Stimulated activated CD8-positive, alpha-beta memory T cell treated with anti-CD3 and anti-CD28 coated beads, Interleukin-15, amount 100 ng/mL, for 4 hours (primary cell): ENCODE measurements around the gene ID1.
"Not testable (repeated sequence)": the region's sequence is repeated elsewhere in the genome, so short reads cannot be mapped to it uniquely, and the experiment has no call there.

Experiments used
- DNase-seq, 2 donors: peaks; one replicate each; pipeline ENCODE4 v3.0.0-alpha.2; 2020; ENCODE audit warnings: low read depth in 2 of 2

The ID1 gene

DNA sequence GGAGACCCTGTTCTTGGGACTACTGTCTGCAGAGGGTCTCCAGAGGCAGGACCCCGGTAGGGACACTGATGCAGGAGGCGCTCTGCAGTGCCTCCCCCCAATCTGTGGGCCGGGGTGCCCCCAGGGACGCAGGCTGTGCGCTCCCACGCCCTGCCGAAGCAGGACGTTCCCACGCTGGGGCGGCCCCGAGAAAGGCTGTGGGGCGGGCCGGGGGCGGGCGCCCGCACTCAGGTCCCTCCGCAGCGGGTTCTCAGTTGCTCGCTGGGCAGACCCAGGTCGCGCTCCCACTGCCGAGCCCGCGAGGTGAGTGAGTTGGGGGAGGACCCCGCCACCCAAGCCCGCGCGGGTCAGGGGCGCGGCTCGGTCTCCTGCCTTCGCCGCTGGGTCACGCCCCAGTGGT lies 32.6 kb downstream of the ID1 start, which contains the start of gene COX4I2:
Gene COX4I2, plus strand, starts transcription at position 253 of the 400 bp plus-strand sequence. CDS start 1,106 bp downstream, outside the sequence.
- no peak for DNase-seq

DNA sequence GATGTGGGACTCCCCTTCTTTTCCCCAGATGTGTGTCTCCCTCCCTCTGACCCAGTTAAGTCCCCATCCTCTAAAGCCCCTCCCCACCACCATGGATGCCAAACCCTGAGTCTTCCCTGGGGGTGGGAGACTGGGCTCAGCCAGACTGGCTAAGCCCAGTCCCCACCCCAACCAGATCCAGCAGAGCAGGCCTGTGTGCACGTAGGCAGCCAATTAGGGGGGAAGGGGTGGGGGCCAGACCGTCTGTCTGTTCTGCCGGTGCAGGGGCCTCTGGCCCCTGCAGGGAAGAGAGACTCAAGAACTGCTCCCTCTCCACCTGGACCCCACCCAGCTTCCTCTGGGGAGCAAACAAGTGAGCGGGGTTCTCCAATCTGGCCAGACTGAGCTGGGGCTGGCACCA lies 33.2 kb downstream of the ID1 start:
- no peak for DNase-seq

DNA sequence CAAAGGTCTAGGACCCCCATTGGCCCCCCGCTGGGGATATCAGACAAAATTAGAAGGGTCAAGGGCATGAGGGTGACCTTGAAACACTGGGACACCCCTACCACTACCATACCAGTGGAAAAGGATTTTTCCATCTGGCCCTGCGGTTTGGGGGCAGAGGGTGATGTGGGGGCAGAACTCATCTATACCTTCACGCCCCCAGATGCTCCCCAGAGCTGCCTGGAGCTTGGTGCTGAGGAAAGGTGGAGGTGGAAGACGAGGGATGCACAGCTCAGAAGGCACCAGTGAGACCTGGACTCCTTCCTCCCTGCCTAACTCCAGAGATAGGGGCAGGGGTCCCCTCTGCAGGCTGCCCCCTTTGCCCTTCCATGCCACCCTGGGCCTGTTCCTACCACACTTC lies 33.7 kb downstream of the ID1 start:
- DNase-seq: no peak

DNA sequence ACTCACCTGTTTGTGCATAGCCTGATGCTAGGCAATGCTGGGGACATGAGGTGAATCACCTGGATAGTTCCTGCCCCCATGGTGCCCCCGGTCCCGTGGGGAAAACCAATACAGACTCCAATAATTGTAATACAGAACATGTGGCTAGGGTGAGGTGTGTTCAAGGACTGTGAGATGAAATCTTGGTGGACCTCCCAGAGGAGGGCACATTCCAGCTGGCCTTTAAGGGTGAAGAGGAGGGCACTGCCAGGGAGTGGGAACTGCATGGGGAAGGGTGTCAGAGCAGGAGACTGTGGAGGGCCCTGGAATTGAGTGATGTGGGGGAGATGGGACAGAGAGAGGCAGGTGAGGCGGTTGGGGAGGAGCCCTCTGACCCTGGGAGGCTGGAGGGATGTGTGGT lies 35.2 kb downstream of the ID1 start:
- DNase-seq: no peak

DNA sequence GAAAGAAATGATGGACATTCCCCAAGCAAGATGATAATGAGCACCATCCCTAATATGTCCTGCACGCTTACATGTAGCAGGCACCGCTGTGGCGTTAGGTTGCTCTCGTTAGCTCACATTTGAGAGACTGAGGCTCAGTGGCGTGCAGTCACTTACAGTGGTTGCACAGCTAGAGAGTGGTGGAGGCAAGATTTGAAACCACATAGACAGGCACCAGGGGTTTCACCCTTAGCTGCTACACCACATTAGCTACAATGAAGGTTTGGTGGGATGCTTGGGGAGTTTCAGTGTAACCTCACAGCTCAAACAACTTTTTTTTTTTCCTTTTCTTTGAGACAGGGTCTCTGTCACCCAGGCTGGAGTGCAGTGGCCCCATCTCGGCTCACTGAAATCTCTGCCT lies 36.3 kb downstream of the ID1 start:
- no peak for DNase-seq

DNA sequence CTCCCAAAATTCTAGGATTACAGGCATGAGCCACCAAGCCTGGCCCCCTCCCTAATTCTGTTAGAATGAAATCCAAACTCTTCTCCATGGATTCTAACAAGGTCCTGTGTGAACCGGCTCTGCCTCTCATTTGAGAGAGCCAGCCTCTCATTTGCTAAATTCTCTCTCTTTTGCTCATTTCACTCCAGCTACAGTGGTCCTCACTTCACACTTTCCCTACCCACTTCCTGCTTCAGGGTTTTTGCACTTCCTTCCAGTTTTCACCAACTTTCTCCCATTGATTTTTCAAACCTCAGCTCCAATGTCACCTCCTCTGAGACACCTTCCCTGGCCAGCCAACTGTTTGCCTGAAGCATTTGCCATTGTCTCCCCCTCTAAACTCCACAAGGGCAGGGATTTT lies 37.7 kb downstream of the ID1 start:
- no peak for DNase-seq

DNA sequence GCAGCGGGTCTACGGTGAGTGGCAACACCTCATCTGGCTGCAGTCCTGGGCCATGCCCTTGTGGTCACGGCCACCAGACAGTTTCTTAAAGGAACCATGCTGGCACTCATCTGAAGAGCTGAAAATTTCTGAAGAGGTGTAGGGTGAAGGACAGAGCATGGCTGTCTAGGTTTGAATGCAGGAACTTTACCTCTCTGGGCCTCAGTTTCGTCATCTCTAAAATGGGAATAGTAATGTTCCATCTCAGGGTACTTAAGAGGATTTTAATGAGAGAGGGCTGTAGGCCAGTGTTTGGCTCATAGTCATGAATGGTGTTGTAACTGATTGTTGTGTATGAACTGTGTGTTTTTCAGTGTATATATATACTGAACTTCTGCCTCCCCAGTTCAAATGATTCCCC lies 38.4 kb downstream of the ID1 start:
- DNase-seq: no peak

DNA sequence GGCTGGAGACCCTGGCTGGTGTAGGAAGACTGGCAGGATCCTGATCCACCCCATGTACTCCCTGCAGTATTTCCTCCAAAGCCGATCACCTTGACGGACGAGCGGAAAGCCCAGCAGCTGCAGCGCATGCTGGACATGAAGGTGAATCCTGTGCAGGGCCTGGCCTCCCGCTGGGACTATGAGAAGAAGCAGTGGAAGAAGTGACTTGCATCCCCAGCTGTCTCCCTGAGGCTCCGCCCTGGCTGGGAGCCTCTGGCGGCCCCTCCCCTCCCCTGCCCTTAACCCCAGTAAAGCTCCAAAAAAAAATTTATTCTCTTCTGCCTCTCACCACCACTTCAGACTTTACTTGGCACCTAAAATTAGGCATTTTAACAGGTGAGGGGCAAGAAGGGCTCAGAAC lies 39.6 kb downstream of the ID1 start:
- DNase-seq: no peak

DNA sequence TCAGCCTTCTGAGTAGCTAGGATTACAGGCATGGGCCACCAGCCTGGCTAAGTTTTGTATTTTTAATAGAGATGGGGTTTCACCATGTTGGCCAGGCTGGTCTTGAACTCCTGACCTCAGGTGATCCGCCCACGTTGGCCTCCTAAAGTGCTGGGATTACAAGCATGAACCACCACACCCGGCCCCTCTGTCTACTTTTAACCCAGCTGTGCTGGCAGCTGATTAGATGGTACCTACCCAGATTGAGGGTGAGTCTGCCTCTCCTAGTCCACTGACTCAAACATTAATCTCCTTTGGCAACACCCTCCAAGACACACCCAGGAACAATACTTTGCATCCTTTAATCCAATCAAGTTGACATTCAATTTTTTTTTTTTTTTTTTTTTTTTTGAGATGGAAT lies 43.0 kb downstream of the ID1 start:
- DNase-seq: not testable (repeated sequence)

DNA sequence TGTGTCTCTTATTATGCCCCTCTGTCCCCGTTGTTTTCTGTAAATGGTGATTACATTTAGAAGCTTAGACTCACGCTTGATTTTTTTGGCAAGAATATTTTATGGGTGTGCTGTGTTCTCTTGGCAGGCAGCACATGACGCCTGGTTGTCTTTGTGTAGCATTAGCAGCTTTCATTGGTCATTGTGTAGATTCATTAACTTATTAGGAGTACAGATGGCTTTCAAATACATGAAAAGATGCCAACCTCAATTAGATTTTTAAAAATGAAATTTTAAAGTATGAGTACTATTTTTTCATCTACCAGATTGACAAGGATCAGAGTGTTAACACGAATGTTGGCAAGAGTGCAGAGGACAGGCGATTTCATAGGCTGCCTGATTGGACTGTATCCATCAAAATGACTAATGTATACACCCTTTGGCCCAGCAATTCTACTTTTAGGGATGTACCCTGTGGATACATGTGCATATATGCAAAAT lies 47.9 kb downstream of the ID1 start:
- no peak for DNase-seq

DNA sequence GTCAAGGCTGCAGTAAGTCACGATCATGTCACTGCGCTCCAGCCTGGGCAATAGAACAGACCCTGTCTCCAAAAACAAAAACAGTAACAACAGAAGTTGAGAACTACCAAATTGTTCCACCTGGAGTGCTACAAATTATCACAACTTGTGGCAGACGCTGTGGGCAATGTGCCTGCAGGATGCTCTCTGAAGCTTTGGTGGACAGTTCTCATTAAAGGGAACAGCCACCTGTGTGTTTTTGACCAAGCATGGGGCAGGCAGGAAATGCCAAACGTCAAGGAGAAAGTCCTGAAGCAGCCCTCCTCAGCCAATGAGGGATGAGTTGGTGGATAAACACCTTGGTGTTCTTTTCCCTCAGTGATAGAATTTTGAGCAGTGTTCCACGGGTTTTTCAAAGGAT lies 48.5 kb downstream of the ID1 start:
- no peak for DNase-seq

DNA sequence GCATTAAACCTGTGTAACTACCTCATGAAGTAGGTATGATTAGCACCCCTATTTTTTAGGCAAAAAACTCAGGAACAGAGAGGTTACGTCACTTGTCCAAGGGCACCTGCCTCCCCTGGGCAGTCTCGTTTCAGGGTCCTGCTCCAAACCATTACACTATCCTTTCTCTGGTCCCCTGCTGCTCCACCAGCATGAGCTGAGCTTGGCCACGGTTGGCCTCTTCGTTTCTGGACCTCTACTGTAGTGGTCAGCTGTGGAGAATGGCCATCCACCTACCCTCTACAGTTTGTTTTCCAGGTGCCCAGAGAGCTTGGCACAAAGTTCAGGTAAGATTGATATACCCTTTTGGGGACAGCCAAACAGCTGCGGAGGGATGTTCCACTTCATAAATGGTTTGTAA lies 49.4 kb downstream of the ID1 start:
- DNase-seq: no peak
